HFFc6 (cell line): ENCODE data around the gene CDKN2A. TPM values are rescaled to one million over a fixed set of nuclear protein-coding genes. Genes with fewer than 3 reads are reported as not detected.
A peak's percentile ranks its signal among the peaks of the same experiment; 100 is the strongest.

Source experiments
- DNase-seq: peaks from one replicate; pipeline ENCODE4 v3.0.0-alpha.2; 2018
- H3K27ac Mint-ChIP-seq: 2 replicates; pipeline ENCODE4 v1.8.0; 2020; ENCODE audit warnings: mild to moderate bottlenecking, mixed read lengths
- H3K27me3 Mint-ChIP-seq: 2 replicates; pipeline ENCODE4 v1.8.0; 2021; ENCODE audit warnings: mild to moderate bottlenecking, moderate library complexity, mixed read lengths; ENCODE audit not compliant: insufficient read depth
- H3K36me3 Mint-ChIP-seq: 2 replicates; pipeline ENCODE4 v1.8.0; 2021; ENCODE audit warnings: low read depth, mixed read lengths
- H3K4me1 Mint-ChIP-seq: 2 replicates; pipeline ENCODE4 v1.8.0; 2020; ENCODE audit warnings: low read depth, mixed read lengths
- H3K4me3 Mint-ChIP-seq: 2 replicates; pipeline ENCODE4 v1.8.0; 2020; ENCODE audit warnings: mild to moderate bottlenecking, moderate library complexity, mixed read lengths
- H3K9me3 Mint-ChIP-seq: 2 replicates; pipeline ENCODE4 v1.8.0; 2020; ENCODE audit warnings: mild to moderate bottlenecking, mixed read lengths
- total RNA-seq, 6 experiments: library from RNA; stranded (reverse); fragmentation: NEBNext Ultra II Directional; extraction: Animal tissue kit (Norgen Biotek cat#: 25700); gene quantifications; 2 replicates in 1 of 6; 3 replicates in 5 of 6; pipeline ENCODE4 v1.2.3, GENCODE V29; 2021
- TF ChIP-seq, protein P1 (sequence below): fragments of 200-600 bp; sonication (generic); IDR thresholded peaks from 2 replicates; pipeline ENCODE4 v1.5.0; 2021; ENCODE audit warnings: antibody characterized with exemption, mild to moderate bottlenecking

CDKN2A gene
- total RNA-seq, 6 experiments from 2014 or later, result 47.7 to 133 (median 121) TPM

DNA sequence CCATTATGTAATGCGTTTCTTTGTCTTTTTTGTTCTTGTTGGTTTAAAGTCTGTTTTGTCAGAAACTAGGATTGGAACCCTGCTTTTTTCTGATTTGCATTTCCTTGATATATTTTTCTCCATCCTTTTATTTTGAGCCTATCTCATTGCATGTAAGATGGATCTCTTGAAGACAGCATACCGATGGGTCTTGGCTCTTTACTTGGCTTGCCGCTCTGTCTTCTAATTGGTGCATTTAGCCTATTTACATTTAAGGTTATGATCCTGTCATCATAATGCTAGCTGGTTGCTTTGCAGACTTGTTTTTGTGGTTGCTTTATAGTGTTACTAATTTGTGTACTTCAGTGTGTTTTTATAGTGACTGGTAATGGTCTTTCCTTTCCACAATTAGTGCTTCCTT lies 28.2 kb upstream of the CDKN2A start:
- Mint-ChIP-seq H3K27ac (no peak overlapping the region), H3K36me3 (peaks cover 13% of the 10 kb centered on the region), H3K27me3 (peaks cover 2% of the 10 kb centered on the region; the same call in 1 of the 2 replicates), H3K4me3 (no peak overlapping the region), H3K9me3 (peaks cover 5% of the 10 kb centered on the region; the same call in 1 of the 2 replicates), H3K4me1 (no peaks in the 10 kb centered on the region)
- TF ChIP-seq, protein P1, sequence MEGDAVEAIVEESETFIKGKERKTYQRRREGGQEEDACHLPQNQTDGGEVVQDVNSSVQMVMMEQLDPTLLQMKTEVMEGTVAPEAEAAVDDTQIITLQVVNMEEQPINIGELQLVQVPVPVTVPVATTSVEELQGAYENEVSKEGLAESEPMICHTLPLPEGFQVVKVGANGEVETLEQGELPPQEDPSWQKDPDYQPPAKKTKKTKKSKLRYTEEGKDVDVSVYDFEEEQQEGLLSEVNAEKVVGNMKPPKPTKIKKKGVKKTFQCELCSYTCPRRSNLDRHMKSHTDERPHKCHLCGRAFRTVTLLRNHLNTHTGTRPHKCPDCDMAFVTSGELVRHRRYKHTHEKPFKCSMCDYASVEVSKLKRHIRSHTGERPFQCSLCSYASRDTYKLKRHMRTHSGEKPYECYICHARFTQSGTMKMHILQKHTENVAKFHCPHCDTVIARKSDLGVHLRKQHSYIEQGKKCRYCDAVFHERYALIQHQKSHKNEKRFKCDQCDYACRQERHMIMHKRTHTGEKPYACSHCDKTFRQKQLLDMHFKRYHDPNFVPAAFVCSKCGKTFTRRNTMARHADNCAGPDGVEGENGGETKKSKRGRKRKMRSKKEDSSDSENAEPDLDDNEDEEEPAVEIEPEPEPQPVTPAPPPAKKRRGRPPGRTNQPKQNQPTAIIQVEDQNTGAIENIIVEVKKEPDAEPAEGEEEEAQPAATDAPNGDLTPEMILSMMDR, result no peak
- DNase-seq, result no peak

DNA sequence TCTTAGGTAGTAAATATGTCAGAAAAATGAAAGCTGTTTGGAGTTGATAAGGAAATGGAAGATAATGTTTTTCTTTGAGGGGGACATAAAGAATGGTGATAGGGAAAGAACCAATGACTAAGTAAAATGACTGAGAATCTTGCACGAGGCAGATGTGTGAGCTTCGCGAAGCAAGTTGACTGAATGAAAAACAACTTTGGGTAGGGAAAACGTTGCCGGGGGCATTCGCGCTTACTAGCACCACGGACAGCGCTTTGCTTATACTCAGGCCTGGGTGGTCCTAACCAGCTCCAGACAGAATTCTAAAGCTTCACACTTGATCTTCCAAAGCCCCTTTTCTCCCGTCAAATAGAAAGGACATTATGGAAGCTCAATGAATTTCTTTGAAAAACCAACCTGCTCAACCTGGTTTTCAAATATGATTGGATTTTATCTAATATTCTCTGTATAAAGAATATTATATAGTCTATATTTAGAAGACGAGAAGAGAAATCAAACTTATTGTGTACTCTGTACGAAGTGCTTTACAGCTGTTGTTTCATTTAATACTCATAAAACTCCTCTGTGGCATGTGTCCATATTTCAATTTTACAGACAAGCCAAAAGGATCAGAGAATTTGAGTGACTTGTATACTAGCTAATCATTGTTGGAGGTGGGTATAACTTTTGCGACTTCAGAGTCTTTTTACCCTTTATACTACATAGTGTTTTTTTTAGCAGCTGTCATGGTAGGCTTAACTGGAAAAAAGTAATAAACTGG lies 16.9 kb upstream of the CDKN2A start:
- Mint-ChIP-seq H3K27ac (no peak overlapping the region), H3K27me3 (peaks cover 3% of the 10 kb centered on the region; the same call in 1 of the 2 replicates), H3K9me3 (no peaks in the 10 kb centered on the region), H3K4me3 (no peak overlapping the region), H3K36me3 (peaks cover 8% of the 10 kb centered on the region; the same call in 1 of the 2 replicates), H3K4me1 (peaks cover 22% of the 10 kb centered on the region)
- TF ChIP-seq, protein P1, result no peak
- no peak for DNase-seq

DNA sequence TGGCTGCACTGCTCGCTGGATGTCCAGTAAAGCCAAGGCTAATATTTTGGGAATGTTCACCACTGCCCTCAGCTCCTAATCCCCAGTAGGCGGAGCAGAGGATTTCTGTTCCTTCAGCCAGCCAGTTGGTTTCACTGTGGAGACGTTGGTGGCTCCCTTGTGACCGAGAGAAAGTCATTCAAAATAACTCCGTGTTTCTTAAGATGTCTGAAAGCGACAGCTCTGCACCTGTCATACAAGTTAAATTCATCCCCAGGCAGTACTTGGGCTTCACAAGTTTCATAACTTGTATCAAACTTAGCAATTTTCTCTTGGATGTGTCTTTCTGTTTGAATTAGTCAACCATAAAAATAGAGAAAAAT lies 15.3 kb upstream of the CDKN2A start:
- peaks cover 12% of the 10 kb centered on the region for H3K36me3 Mint-ChIP-seq
- DNase-seq, result no peak
- H3K27ac Mint-ChIP-seq, result peak overlapping the region; percentile 98
- peak overlapping the region; percentile 99 for H3K4me3 Mint-ChIP-seq
- peaks cover 8% of the 10 kb centered on the region for H3K27me3 Mint-ChIP-seq
- H3K9me3 Mint-ChIP-seq, result no peaks in the 10 kb centered on the region
- TF ChIP-seq, protein P1, result no peak
- peaks cover 38% of the 10 kb centered on the region for H3K4me1 Mint-ChIP-seq

DNA sequence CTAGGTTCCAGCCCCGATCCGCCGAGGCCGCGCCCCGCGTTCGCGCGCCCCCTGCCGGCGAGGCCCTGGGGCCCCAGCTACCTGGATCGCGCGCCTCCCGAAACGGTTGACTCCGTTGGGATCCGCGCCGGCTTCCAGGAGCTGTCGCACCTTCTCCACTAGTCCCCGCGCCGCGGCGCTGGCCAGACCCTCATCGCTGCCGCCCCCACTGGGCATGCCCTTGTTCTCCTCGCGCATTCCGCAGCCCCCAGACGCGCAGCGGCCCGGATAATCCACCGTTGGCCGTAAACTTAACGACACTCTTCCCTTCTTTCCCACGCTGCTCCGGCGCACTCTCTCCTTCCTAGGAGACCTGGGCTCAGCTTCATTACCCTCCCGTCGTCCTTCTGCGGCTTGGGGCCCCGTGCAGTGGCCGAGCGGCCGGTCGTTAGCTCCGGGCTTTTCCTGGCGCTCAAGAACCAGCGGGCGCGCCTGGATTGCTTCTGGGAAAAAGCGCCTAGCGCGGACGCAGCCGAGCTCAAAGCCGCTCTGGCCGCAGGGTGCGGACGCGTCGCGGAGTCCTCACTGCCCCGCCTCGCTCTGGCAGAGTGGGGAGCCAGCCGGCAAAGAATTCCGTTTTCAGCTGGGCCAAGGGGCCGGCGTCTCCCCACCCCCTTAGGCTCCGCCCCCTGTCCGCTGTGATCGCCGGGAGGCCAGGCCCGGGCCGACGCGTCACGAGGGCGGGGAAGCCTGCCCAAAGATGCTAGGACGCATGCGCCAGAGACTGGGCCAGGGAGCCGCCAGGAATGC lies 14.7 kb upstream of the CDKN2A start, which contains the start of gene CDKN2B:
TSS of gene CDKN2B (minus strand) at position 589 of the 789 bp plus-strand sequence. CDS start at position 237, 352 bp downstream.
- TF ChIP-seq, protein P1, result peak; percentile 99
- no peaks in the 10 kb centered on the region for H3K9me3 Mint-ChIP-seq
- H3K36me3 Mint-ChIP-seq, result peaks cover 12% of the 10 kb centered on the region
- peaks cover 41% of the 10 kb centered on the region for H3K4me1 Mint-ChIP-seq
- H3K27ac Mint-ChIP-seq, result peak within 1 kb of the TSS; percentile 98
- DNase-seq, result peak; percentile 97
- peaks cover 8% of the 10 kb centered on the region for H3K27me3 Mint-ChIP-seq
- H3K4me3 Mint-ChIP-seq, result peak within 1 kb of the TSS; percentile 99

DNA sequence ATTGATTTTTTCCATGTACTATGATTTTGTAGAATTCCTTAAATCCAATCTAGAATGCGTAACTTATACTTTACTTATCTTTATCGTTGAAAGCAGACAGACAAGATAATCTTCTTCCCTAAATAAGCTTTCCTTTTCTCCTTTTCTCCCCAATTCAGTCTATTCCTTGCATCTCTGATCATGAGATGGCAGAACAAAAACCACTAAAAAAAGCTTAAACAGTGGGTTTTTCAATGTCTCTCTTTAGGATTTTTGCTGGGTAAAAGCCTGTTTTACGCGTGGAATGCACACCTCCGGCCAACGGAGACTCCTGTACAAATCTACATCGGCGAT lies 14.2 kb upstream of the CDKN2A start:
- H3K36me3 Mint-ChIP-seq, result peaks cover 8% of the 10 kb centered on the region; the same call in 1 of the 2 replicates
- peak overlapping the region; percentile 98 for H3K27ac Mint-ChIP-seq
- peaks cover 8% of the 10 kb centered on the region for H3K27me3 Mint-ChIP-seq
- peaks cover 41% of the 10 kb centered on the region for H3K4me1 Mint-ChIP-seq
- no peaks in the 10 kb centered on the region for H3K9me3 Mint-ChIP-seq
- H3K4me3 Mint-ChIP-seq, result peak overlapping the region; percentile 99
- TF ChIP-seq, protein P1, result no peak
- DNase-seq, result no peak
